KOPT-K1 (cell line): Measurements from ENCODE around the gene DBNL.

ENCODE experiments used
- H3K27ac ChIP-seq: fragments of 200-600 bp; sonication (generic); 2 replicates; pipeline ENCODE4 v1.5.1; 2016; ENCODE audit warnings: antibody characterized with exemption, mild to moderate bottlenecking, low read depth, low read length; ENCODE audit not compliant: poor library complexity, severe bottlenecking
- H3K36me3 ChIP-seq: fragments of 200-600 bp; sonication (generic); 2 replicates; pipeline ENCODE4 v1.5.1; 2017; ENCODE audit warnings: antibody characterized with exemption, mild to moderate bottlenecking, low read length, moderate library complexity; ENCODE audit not compliant: insufficient read depth
- H3K9me3 ChIP-seq: fragments of 200-600 bp; sonication (generic); 2 replicates; pipeline ENCODE4 v1.5.1; 2017; ENCODE audit warnings: antibody characterized with exemption, low read length, mild to moderate bottlenecking; ENCODE audit not compliant: insufficient read depth, poor library complexity, severe bottlenecking

DBNL gene

GRCh38 chr7:44063894-44064651 is 19.6 kb downstream of the DBNL start:
- H3K9me3 ChIP-seq = no peaks in the 10 kb centered on the region
- H3K36me3 ChIP-seq = peaks cover 51% of the 10 kb centered on the region
- no peak overlapping the region for H3K27ac ChIP-seq

DNA sequence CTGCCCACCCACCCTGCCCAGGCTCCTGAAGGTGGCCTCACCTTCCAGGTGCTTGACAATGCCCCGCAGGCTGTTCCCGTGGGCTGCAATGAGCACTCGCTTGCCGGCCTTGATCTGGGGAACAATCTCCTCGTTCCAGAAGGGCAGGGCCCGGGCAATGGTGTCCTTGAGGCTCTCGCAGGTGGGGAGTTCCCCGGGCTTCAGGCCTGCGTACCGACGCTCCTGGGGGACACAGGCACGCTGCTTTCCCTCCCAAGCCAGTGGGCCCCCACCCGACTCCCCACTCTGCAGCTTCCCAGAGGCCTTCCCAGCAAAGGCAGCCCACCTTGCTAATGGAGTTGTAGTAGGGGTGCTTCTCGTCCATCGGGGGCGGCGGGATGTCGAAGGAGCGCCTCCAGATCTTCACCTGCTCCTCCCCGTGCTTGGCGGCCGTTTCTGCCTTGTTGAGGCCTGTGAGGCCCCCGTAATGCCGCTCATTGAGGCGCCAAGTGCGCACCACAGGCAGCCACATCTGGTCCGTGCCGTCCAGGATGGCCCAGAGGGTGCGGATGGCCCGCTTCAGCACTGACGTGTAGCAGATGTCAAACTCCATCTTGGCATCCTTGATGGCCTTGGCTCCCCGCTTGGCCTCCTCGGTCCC is 20.4 kb downstream of the DBNL start:
- no peaks in the 10 kb centered on the region for H3K9me3 ChIP-seq
- peaks cover 50% of the 10 kb centered on the region for H3K36me3 ChIP-seq
- peak overlapping the region; percentile 62 for H3K27ac ChIP-seq

GRCh38 chr7:44065431-44066110 is 21.1 kb downstream of the DBNL start, which contains the start of gene PGAM2:
Gene PGAM2, minus strand, starts transcription at chr7:44065567. Its CDS starts 38 bp downstream, at chr7:44065529.
- H3K27ac ChIP-seq = peak within 1 kb of the TSS; percentile 62
- peaks cover 46% of the 10 kb centered on the region for H3K36me3 ChIP-seq

GRCh38 chr7:44066111-44066460 is 21.6 kb downstream of the DBNL start:
- Histone ChIP-seq H3K27ac (peak overlapping the region; percentile 62), H3K36me3 (peaks cover 46% of the 10 kb centered on the region)

More at GRCh38 chr7:44065431-44066110, 21.1 kb downstream of the DBNL start, which contains the start of gene PGAM2:
- no peaks in the 10 kb centered on the region for H3K9me3 ChIP-seq

GRCh38 chr7:44066494-44067063 is 22.1 kb downstream of the DBNL start:
- Histone ChIP-seq H3K36me3 (peaks cover 46% of the 10 kb centered on the region), H3K9me3 (no peaks in the 10 kb centered on the region), H3K27ac (peak overlapping the region; percentile 62)

More at GRCh38 chr7:44066111-44066460, 21.6 kb downstream of the DBNL start:
- no peaks in the 10 kb centered on the region for H3K9me3 ChIP-seq

GRCh38 chr7:44067064-44067951 is 22.8 kb downstream of the DBNL start:
- Histone ChIP-seq H3K9me3 (no peaks in the 10 kb centered on the region), H3K36me3 (peaks cover 46% of the 10 kb centered on the region), H3K27ac (peak overlapping the region; percentile 62)

DNA sequence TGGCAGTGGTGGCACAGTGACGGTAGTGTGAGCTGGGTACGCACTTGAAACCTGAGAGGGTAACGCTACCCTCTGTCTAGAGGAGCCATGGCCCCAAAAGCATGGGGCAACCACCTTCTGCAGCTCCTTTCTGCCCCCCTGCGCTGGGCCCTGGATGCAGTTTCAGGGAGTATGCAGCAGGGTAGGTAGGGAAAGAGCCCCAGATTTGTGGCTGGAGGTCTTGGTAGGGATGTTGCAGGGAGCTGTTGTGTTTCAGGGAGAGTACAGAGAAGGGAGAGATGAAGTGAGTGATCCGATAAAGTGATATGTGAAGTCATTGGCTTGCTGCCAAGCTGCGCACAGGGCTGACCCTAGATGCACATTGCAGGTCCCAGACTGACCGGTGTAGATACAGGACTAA is 23.6 kb downstream of the DBNL start:
- H3K27ac ChIP-seq = peak overlapping the region; percentile 62
- no peaks in the 10 kb centered on the region for H3K9me3 ChIP-seq
- peaks cover 46% of the 10 kb centered on the region for H3K36me3 ChIP-seq

GRCh38 chr7:44071726-44072363 is 27.3 kb downstream of the DBNL start:
- H3K36me3 ChIP-seq = peaks cover 83% of the 10 kb centered on the region
- peak overlapping the region; percentile 100 for H3K27ac ChIP-seq
- no peaks in the 10 kb centered on the region for H3K9me3 ChIP-seq

DNA sequence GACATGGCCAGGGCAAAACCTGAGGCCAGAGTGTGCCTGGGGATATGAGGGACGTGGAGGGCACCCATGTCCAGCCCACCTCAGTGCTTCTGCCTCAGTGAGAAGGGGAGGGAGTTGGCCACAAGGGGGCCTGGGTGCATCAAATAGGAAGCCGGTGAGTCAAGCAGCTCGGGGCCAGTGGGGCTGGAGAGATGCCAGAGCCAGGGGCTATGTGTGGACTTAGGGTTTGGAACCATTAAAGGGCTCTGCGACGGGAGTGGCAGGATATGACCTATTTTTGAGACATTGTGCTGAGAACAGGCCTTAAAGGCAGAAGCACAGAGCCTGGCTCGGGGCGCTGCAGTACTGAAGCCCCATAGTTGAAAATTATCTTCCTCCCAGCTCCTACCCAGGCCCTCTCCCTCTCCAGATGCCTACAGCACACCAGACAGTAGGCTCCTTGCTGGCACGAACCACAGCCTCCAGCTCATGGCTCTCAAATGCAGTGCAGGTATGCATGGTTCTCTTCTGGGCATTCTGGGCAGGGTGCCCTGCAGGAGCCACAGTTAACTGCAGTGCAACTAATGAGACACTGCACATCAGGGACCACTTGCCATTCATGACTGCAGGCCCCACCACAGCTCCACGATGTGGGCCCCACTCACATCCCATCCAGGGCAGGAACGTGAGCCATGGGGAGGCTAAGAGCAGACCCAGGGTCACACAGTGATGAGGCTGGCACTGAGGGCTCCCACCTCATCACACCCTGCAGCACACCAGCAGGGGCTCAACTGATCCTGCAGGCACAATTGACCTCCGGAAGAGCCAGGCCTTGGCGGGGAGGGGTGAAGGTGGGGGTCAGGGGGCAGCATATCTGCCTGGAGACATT is 28.1 kb downstream of the DBNL start:
- Histone ChIP-seq H3K9me3 (no peaks in the 10 kb centered on the region), H3K27ac (peak overlapping the region; percentile 100), H3K36me3 (peaks cover 89% of the 10 kb centered on the region)

- peaks cover 92% of the 10 kb centered on the region for H3K36me3 ChIP-seq
- no peaks in the 10 kb centered on the region for H3K9me3 ChIP-seq
- H3K27ac ChIP-seq = peak overlapping the region; percentile 100
These were observed 29.3 kb downstream of the DBNL start for GRCh38 chr7:44073664-44074348.

DNA sequence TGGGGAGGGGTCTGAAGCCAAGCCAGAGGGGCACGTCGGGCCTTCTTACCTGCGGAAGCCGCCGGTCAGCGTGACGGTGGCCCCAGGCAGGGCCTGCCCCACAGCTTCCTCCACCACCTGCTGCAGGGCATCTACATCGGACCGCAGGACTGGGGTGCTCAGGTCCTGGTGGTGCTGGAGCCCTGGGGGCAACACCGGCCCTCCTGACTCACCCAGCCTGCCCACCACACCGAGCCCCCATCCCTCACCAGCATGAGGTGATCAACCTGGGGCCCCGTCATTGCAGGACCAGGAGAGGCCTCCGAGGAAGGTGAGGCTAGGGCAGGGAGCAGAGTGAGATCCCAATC is 29.8 kb downstream of the DBNL start:
- peaks cover 96% of the 10 kb centered on the region for H3K36me3 ChIP-seq
- H3K27ac ChIP-seq = peak overlapping the region; percentile 100
- no peaks in the 10 kb centered on the region for H3K9me3 ChIP-seq

- peak overlapping the region; percentile 100 for H3K27ac ChIP-seq
- peaks cover 100% of the 10 kb centered on the region for H3K36me3 ChIP-seq
- H3K9me3 ChIP-seq = no peaks in the 10 kb centered on the region
These were observed 31.0 kb downstream of the DBNL start for GRCh38 chr7:44075296-44076075.
